A673 (cell line): ENCODE measurements around the gene H3-3A.

Experiments
- EZH2 ChIP-seq: fragments of 200-600 bp; sonication (generic); IDR thresholded peaks from 2 replicates; pipeline ENCODE4 v1.6.1; 2017; ENCODE audit warnings: borderline replicate concordance, low read depth, mild to moderate bottlenecking, mixed read lengths, antibody characterized with exemption, low read length; ENCODE audit not compliant: poor library complexity, severe bottlenecking
- TF ChIP-seq, protein P1 (sequence below): fragments of 300-800, 200-600 bp; sonication (generic); conservative IDR thresholded peaks from 2 replicates; pipeline ENCODE4 v1.5.1; 2017; ENCODE audit warnings: low read depth, mild to moderate bottlenecking, antibody characterized with exemption, low read length, moderate library complexity, mixed read lengths

DNA sequence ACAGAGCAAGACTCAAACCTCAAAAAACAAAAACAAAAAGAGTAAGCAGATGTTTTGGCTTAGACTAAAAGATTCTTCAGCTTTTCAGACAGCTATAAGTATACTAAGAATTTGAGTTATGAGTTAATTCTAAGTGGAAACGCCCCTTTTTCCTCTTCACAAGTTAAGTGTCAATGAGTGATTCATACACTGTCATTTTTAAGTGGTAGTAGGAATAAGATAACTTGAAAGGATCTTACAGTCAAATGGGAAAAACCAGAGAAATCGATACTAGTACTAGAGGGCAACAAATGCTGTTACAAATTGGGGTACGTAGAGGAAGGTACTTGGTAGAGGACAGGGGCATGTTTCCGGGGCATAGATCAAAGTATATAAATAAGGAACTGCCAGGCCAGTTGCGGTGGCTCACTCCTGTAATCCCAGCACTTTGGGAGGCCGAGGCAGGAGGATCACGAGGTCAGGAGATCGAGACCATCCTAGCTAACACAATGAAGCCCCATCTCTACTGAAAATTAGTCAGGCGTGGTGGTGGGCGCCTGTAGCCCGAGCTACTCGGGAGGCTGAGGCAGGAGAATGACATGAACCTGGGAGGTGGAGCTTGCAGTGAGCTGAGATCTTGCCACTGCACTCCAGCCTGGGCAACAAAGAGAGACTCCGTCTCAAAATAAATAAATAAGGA lies 7.4 kb downstream of the H3-3A start:
- TF ChIP-seq, protein P1, sequence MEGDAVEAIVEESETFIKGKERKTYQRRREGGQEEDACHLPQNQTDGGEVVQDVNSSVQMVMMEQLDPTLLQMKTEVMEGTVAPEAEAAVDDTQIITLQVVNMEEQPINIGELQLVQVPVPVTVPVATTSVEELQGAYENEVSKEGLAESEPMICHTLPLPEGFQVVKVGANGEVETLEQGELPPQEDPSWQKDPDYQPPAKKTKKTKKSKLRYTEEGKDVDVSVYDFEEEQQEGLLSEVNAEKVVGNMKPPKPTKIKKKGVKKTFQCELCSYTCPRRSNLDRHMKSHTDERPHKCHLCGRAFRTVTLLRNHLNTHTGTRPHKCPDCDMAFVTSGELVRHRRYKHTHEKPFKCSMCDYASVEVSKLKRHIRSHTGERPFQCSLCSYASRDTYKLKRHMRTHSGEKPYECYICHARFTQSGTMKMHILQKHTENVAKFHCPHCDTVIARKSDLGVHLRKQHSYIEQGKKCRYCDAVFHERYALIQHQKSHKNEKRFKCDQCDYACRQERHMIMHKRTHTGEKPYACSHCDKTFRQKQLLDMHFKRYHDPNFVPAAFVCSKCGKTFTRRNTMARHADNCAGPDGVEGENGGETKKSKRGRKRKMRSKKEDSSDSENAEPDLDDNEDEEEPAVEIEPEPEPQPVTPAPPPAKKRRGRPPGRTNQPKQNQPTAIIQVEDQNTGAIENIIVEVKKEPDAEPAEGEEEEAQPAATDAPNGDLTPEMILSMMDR: no peak
- TF ChIP-seq EZH2: no peak
